ENCODE results near the gene ATP10D.
"Not testable (repeated sequence)": the region's sequence is repeated elsewhere in the genome, so short reads cannot be mapped to it uniquely, and the experiment has no call there.

The ATP10D gene

GRCh38 chr4:47538111-47538824 lies 53.2 kb downstream of the ATP10D start:
- DNase-seq: no peak

DNA sequence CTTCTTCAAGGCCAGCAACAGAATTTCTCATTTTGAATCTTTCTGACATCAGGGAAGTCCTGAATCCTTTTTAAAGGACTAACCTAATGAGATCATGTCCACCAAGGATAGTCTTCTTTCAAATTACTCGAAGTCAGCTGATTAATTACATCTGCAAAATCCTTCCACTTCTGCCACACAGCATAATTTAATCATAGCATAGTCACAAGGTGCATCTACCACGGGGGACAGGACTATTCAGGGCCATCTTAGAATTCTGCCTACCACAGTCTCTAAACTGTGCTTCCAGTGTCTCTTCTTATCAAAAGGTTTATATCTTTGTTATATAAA lies 53.7 kb downstream of the ATP10D start:
- DNase-seq: no peak

- not testable (repeated sequence) for DNase-seq
Measured at GRCh38 chr4:47542640-47543039, 57.6 kb downstream of the ATP10D start.

DNA sequence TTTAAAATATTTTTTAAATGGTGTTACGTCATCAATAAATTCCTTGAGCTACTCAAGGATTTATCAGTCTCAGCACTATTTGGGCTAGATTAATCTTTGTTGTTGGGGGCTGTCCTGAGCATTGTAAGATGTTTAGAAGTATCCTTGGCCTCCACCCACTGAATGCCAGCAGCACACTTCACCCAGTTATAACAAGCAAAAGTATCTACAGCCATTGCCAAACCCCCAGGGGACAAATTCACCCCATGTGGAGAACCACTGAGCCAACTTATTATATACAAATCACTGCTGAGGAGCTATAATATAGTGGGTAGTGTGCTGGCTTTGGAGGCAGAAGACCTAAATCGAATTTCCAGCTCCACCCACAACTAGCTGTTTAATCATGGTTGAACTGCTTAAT lies 58.3 kb downstream of the ATP10D start:
- DNase-seq: no peak

DNA sequence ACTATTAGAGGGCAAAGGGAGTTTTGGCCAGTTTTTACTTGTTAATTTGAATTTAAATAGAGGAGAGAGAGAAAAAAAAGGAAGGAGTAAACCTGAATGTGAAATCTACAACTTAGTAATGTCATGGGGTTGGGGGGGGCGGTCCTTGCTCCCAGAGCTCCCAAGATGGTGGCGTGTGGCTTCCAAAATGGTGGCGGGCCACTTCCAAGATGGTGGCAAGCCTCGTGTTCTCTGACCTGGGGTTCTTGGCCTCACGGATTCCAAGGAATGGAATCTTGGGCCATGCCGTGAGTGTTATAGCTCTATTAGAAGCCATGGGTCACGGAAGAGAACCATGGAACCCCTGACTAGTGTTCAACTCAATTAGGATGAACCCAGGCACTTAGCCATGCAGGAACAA lies 65.3 kb downstream of the ATP10D start:
- DNase-seq: not testable (repeated sequence)

GRCh38 chr4:47550899-47551548 lies 65.9 kb downstream of the ATP10D start:
- no peak for DNase-seq

- no peak for DNase-seq
Measured at GRCh38 chr4:47551682-47552081, 66.6 kb downstream of the ATP10D start.

- no peak for DNase-seq
Measured at GRCh38 chr4:47553329-47554125, 68.5 kb downstream of the ATP10D start.

DNA sequence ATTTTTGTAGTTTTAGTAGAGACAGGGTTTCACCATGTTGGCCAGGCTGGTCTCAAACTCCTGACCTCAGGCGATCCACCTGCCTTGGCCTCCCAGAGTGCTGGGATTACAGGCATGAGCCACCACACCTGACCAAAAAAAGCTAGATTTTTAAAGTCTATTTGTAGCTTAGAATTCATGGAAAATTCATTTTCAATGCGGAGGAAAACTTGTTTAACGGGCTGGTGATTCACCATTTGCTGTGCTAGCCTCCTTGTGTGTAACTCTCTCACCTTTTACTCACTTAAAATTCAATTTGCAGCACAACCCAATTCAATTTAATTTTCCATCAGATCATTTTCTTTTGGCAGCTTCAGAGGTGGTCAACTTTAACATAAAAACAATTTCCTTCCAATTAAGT lies 70.8 kb downstream of the ATP10D start:
- DNase-seq: not testable (repeated sequence)

GRCh38 chr4:47557255-47557654 lies 72.2 kb downstream of the ATP10D start:
- DNase-seq: no peak

DNA sequence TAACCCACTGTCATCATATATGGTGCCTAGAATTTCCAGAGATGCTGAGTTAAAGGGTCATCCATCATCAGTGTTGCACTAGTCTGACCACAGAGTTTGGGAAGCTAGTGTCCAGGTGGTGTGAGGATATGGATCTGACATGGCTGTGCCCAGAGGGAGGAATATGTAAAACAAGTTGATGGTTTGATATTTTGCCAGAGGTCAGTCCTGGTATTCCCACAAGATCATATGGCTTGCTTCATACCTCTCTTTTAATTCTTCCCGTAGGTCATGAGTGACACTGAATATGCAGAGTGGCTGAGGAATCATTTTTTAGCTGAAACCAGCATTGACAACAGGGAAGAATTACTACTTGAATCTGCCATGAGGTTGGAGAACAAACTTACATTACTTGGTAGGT lies 75.6 kb downstream of the ATP10D start:
- no peak for DNase-seq

DNA sequence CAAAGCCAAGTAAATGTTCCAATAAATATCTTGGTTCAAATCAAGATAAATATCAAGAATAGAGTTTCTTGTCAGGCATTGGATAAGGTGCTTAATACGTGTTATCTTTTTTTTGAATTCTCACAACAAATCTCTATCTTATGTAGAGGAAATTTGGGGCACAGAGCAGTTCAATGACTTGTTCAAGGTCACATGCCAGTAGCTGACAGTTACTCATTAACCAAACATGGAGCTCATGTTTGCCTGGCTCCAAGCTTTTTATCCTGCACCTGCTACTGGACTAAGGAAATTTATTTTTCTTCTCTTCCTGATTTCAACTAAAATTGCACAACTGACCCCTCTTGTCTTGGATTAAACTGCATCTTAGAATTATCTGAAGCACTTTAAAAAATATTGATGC lies 76.3 kb downstream of the ATP10D start:
- DNase-seq: no peak

DNA sequence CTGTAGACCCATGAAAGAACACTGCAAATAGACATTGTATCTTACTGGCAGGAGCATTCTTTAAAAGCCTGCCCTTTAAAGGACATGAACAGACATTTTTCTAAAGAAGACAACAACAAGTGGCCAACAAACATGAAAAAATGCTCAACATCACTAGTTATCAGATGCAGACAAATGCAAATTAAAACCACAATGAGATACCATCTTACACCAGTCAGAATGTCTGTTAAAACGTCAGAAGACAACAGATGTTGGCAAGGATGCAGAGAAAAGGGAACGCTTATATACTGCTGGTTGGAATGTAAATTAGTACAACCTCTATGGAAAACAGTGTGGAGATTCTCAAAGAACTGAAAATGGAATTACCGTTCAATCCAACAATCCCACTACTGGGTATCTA lies 77.2 kb downstream of the ATP10D start:
- no peak for DNase-seq

DNA sequence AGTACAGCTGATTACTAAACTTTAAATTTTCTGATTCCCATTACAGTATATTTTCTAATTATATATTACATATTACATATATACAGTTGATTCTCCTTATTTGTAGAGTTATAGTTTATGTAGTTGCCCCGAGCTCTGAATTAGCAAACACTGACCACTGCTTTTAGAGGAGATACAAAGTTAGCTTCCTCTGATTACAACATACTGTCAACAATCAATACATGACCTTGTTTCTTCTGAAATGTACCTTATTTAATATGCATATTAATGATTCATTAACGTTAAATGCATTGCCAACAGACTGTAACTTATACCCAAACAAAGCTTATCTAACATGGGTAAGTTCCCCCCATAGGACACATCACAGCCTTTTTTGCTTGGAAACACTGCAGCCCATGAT lies 81.5 kb downstream of the ATP10D start:
- no peak for DNase-seq

DNA sequence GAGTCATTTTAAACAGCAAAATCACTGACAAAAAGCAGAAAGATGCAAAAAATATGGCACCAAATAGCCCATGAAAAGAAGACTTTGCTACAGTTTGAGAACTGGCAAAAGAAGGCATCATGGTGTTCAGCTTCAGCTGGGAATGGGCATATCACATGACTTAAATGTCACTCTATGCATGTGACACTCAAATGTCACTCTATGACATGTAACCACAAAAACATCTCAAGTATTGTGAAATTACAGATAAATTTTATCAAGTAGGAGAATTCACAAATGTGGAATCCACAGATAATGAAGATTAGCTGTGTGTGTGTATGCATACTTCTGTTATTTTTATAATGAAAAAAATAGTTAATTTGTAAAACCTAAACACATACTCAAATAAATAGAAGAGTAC lies 81.9 kb downstream of the ATP10D start:
- DNase-seq: no peak

GRCh38 chr4:47567511-47567910 lies 82.4 kb downstream of the ATP10D start:
- no peak for DNase-seq

DNA sequence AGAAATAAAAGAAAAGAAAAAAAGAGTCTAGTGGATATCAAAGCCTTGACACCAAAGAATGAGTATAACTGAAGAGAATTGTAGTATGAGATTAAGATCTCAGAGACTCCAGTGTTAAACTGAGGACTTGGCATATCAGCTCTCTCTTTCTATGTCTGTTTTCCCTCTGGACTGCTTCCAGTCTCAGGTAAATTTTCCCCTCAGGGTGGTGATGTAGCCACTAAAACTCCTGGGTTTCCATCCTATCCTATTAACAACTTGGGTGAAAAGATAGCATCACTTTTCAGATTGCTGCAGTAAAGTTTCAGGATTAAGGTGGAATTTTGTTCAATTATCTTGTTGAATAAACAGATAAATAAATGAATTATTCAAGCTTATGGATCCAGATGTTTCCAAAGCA lies 85.7 kb downstream of the ATP10D start:
- DNase-seq: no peak

DNA sequence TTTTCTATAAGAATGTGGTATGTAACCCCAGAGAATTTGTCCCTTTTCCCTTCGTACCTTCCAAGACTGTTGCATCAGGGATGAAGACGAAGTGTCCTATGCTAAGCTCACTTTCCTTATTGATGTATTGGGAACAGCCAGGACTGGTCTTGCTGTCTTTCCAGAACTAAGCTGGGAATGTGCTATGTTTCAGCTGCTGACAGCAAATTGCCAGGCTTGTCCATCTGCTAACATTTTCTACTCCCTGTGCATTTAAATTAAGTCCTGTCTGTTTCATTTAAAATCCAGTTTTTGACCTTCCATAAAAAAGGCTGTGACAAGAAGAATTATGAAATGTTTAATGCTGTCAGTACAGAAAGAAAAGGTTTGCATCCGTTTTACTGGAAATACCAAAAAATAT lies 87.9 kb downstream of the ATP10D start:
- DNase-seq: no peak

DNA sequence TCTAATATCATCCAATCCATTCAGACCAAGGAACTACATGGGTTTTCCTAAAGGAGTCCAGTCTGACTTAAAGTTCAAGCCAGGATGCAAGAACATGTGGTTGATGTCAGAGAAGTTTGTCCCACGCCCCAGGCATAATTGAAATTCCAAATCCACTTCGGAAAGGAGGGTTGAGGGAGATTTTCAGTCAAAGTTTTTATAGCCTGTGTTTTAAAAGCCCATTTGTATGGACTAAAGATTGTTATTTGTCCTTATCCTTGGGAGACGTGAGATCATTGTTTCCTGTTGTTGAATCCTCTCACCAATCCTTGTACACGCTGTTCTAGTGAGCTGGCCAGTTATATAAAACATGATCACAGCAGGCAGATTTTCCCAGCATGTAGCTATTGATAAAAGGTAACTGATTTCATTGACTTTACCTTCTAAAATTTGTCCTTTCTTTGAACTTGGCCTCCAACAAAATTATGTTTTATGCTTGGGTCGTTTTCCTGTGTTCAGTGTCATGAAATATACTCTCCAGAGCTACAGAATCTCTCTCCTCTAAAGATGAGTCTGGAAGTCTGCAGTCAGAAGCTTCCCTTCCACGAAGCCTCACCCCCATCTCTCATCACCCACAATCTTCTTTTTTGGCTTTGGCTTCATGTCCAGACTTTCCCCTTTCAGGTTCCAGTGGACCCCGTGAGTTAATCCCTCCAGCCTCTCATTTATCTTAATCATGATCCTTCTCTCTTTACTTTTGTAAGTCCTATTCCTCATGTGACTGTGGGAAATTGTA lies 92.9 kb downstream of the ATP10D start:
- no peak for DNase-seq

- no peak for DNase-seq
Measured at GRCh38 chr4:47579235-47579634, 94.2 kb downstream of the ATP10D start.

- DNase-seq: no peak
Measured at GRCh38 chr4:47590325-47590724, 105.2 kb downstream of the ATP10D start.

DNA sequence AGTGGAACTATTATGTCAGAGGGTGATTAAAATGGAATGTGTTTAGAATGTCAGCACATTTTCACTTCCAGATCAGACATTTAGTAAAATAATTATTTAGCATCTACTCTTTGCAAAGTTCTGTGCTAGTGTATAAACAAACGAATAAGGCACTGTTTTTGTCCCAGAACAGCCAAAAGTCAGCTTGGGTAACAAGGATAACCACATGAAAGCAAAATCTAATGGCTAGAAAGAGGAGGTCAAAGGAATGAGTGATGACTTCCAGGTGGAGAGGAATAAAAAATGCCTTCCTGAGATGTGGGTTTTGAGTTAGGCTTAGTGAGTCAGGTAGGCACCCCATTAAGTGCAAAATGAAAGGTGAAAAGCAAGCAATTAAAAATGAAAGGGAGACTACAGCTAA lies 112.6 kb downstream of the ATP10D start:
- DNase-seq: no peak

DNA sequence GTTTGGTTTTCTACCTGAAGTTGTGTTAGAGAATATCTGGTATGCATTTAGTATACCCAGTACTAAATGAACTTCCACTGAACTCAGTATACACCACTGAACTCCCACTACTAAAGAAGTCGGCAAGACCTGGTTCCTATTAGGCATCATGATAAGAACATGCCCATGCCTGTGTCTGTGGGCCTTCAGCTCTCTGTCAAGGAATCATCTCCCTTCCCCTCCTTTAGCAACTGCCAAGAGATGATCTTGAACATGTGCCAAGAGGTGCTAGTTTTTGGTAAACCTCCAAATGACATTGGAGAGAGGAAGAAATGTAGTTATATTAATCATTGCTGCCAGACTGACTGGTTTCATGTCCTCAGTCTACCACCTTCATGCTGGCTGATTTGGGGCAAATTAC lies 113.2 kb downstream of the ATP10D start:
- DNase-seq: no peak

Data from NCI-H1092 (cell line).